GM21360 (cell line): Measurements from ENCODE around the gene PLXNA3.

Experiments used
- ATAC-seq: cut with Tn5 transposase; IDR thresholded peaks from one replicate; pipeline ENCODE4 v1.9.1; 2021; ENCODE audit warnings: mild to moderate bottlenecking, moderate library complexity; ENCODE audit not compliant: unreplicated experiment

The PLXNA3 gene

GRCh38 chrX:154434394-154435168, 23.5 kb upstream of the PLXNA3 start:
- no peak for ATAC-seq

- ATAC-seq = no peak
These were observed 22.8 kb upstream of the PLXNA3 start for GRCh38 chrX:154435171-154435733.

- no peak for ATAC-seq
These were observed 21.6 kb upstream of the PLXNA3 start for GRCh38 chrX:154436374-154436982.

DNA sequence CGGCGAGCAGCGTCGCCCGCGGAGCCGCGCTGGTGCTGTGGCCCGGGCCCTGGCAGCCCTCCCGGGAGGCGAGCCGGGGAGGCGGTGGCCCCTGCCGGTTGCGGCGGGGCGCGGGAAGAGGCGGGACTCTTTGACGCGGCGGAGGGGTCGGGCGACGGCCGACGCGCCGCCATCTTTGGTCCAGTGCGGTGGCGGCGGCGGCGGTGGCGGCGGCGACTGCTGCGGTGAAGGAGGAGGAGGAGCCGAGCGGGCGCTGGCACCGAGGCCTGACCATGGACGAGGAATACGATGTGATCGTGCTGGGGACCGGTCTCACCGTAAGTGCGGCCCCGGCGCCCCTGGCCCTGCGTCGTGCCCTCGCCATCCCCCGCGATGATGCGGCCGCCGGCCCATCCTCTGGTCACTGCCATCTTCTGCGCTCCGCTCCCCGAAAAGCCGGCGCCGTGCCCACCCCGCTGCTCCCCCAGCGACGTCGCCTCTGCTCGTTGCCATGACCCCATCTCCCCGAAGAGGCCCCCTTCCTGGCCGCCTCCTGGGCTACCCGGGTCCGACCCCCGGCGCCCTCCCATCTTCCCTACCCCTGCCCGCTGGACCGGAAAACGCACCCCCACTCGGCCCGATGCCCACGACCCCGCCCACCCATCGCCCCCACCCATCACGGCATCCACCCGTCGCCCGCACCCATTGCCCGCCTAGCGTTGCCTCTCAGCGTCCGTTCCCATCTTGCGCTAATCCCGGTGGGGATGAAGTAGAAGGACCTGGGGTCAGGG, 20.9 kb upstream of the PLXNA3 start, which contains the start of gene GDI1:
Gene GDI1 (plus strand): TSS at position 172 of the 770 bp plus-strand sequence. CDS start 101 bp downstream, at position 273.
- ATAC-seq = no peak

DNA sequence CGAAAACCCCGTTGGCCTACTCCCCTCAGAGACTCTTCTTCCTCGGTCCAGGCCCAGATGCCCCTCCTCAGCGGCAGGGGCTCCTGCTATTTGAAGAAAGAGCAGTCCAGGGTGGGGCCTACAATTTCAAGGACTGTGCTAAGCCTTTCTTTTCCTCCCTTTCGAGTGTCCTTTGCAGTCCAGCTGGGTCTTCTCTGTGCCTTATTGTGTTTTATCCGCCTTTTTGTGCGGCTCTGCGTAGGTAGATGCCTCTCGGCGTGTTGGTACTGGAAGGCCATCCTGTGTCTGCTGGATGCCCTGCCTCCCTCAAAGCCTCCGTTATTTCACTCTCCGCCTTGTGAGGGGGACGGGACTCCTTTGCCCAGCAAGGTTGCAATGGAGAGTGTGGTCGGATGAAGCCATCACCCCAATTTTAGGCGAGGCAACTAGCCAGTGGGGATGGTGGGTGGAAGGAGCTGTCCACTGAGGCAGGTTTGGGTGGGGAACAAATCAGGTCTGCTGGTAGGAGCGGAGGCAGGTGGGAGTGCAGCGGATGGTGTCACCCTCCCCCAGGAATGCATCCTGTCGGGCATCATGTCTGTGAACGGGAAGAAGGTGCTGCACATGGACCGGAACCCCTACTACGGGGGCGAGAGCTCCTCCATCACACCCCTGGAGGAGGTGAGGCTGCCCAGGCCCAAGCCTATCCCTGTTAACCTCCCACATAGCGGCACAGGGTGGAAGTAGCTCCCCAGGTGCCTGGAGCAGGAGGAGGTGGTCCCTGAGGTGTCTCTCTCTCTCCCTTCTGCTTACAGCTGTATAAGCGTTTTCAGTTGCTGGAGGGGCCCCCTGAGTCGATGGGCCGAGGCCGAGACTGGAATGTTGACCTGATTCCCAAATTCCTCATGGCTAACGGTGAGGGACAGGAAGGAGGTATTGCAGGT, 19.8 kb upstream of the PLXNA3 start:
- no peak for ATAC-seq

- no peak for ATAC-seq
These were observed 18.2 kb upstream of the PLXNA3 start for GRCh38 chrX:154439841-154440240.

GRCh38 chrX:154440623-154441357, 17.3 kb upstream of the PLXNA3 start:
- ATAC-seq = no peak

GRCh38 chrX:154441564-154441963, 16.5 kb upstream of the PLXNA3 start:
- no peak for ATAC-seq

GRCh38 chrX:154441984-154442707, 15.9 kb upstream of the PLXNA3 start:
- no peak for ATAC-seq

DNA sequence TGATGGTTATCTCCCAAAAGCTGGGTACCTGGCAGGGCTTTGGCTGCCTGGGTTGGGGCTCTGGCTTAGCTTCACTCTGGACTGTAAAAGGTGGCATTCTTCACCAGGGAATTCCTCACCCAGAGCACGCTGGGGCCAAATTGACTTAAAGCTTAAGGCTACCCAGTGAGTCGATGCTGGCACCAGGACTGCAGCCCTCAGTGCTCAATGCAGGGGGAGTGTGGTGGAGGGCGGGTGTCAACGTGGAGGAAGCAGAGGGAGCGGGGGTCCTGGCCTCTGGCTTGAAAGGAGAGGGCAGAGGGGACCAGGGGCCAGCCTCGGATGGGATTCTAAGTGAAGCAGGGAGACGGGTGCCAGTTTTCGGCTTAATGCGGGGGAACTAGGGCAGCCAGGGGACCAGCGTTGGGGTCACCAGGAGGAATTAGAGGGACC, 14.6 kb upstream of the PLXNA3 start:
- no peak for ATAC-seq

- peak; percentile 63 for ATAC-seq
These were observed 13.9 kb upstream of the PLXNA3 start, which contains the start of gene FAM50A for GRCh38 chrX:154443992-154444754. FAM50A (plus strand) TSS chrX:154444141; CDS start chrX:154444236, 95 bp downstream.

GRCh38 chrX:154444755-154445246, 13.3 kb upstream of the PLXNA3 start:
- ATAC-seq = peak; percentile 5

DNA sequence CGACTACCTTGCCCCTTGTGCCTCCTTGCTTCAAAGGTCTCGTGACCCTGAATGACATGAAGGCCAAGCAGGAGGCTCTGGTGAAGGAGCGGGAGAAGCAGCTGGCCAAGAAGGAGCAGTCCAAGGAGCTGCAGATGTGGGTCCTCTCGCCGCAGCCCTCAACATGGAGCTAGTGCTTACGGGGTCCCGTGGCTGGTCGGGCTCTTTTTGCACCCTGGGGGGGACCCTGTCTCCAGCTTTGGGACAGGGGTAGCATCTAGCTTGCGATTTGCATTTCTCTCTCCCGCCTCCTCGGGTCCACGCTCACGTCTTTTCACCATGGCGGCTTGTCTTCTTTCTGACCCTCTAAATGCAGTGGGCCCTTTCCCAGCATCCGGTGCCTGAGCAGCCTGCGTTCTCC, 12.3 kb upstream of the PLXNA3 start:
- ATAC-seq = no peak

DNA sequence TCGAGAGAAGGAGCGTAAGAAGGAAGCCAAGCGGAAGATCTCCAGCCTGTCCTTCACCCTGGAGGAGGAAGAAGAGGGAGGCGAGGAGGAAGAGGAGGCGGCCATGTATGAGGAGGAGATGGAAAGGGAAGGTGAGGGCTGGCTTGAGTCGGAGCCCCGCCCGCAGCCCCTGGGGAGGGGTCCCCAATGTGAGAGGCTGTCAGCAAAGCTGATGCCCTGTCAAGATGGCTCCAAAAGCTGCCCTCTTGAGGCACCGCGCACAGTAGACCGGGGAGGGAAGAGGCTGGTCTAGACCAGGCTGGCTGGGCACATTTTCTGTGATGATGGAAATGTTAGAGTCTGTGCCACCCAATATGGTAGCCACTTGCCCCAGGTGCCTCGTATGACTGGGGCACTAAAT, 11.7 kb upstream of the PLXNA3 start:
- no peak for ATAC-seq

- no peak for ATAC-seq
These were observed 9.6 kb upstream of the PLXNA3 start for GRCh38 chrX:154448484-154448883.

- ATAC-seq = no peak
These were observed 8.5 kb upstream of the PLXNA3 start for GRCh38 chrX:154449618-154450017.

- no peak for ATAC-seq
These were observed 7.8 kb upstream of the PLXNA3 start for GRCh38 chrX:154450312-154450711.

GRCh38 chrX:154452823-154453222, 5.3 kb upstream of the PLXNA3 start:
- ATAC-seq = no peak
